SK-N-SH (cell line): ENCODE results near the gene RASA1. TPM values are rescaled to one million over a fixed set of nuclear protein-coding genes. Genes with fewer than 3 reads are reported as not detected.

Experiments
- CTCF ChIA-PET: fragments of 300-600, 350-600 bp; formaldehyde crosslinking; extraction: SDS; loops from one replicate; lab custom pipeline; 2021; lab: Yijun Ruan, JAX
- POLR2A ChIA-PET: fragments of 350-600 bp; sonication (Branson Sonifier 250); formaldehyde crosslinking; extraction: SDS; loops from one replicate; lab custom pipeline; 2020; ENCODE audit warnings: antibody characterized with exemption, inconsistent platforms; lab: Yijun Ruan, JAX
- DNase-seq: peaks from one replicate; pipeline ENCODE4 v3.0.0; 2012
- H2AFZ ChIP-seq: fragments of 200-600 bp; sonication (generic); 2 replicates; pipeline ENCODE4 v1.8.1; 2016; ENCODE audit warnings: antibody characterized with exemption, mild to moderate bottlenecking, low read depth
- H3F3A ChIP-seq: fragments of 200-600 bp; sonication (generic); replicated peaks from 2 replicates; pipeline ENCODE3; 2016; ENCODE audit warnings: antibody characterized with exemption, mild to moderate bottlenecking; ENCODE audit not compliant: insufficient read depth
- H3K27ac ChIP-seq, 2 experiments: fragments of 200-500 bp in 1 of 2; fragments of 200-600 bp in 1 of 2; sonication (Bioruptor generic) in 1 of 2; sonication (generic), shearing (Covaris generic) in 1 of 2; 2 replicates each; pipeline versions ENCODE4 v1.5.1 to v1.6.1; 2014 to 2016; ENCODE audit warnings: low read depth in 2 of 2, inconsistent platforms in 1 of 2, low read length in 1 of 2, mild to moderate bottlenecking in 1 of 2, mixed read lengths in 1 of 2
- H3K27me3 ChIP-seq: fragments of 200-600 bp; sonication (generic), shearing (Covaris generic); 2 replicates; pipeline ENCODE4 v1.6.1; 2016; ENCODE audit warnings: mixed run types; ENCODE audit not compliant: insufficient read depth
- H3K36me3 ChIP-seq, 2 experiments: fragments of 200-500 bp in 1 of 2; fragments of 200-600 bp in 1 of 2; sonication (Bioruptor generic) in 1 of 2; sonication (generic) in 1 of 2; replicated peaks in 1 of 2; 2 replicates each; pipeline versions ENCODE3 to v1.5.1; 2014 to 2016; ENCODE audit warnings: low read length in 1 of 2, mild to moderate bottlenecking in 1 of 2; ENCODE audit not compliant: insufficient read depth in 2 of 2, control insufficient read depth in 1 of 2
- H3K4me1 ChIP-seq, 2 experiments: fragments of 200-500 bp in 1 of 2; fragments of 200-600 bp in 1 of 2; sonication (Bioruptor generic) in 1 of 2; sonication (generic), shearing (Covaris generic) in 1 of 2; 2 replicates each; pipeline versions ENCODE4 v1.5.1 to v1.6.1; 2014 to 2016; ENCODE audit warnings: low read depth in 1 of 2, low read length in 1 of 2, mixed run types in 1 of 2; ENCODE audit not compliant: insufficient read depth in 2 of 2, control insufficient read depth in 1 of 2
- H3K4me2 ChIP-seq: fragments of 200-600 bp; sonication (generic), shearing (Covaris generic); 2 replicates; pipeline ENCODE4 v1.6.1; 2017; ENCODE audit warnings: mixed run types
- H3K4me3 ChIP-seq, 2 experiments: fragments of 200-500 bp in 1 of 2; fragments of 200-600 bp in 1 of 2; sonication (Bioruptor generic) in 1 of 2; sonication (generic), shearing (Covaris generic) in 1 of 2; 2 replicates each; pipeline versions ENCODE4 v1.5.1 to v1.8.1; 2014 to 2016; ENCODE audit warnings: low read depth in 2 of 2, inconsistent platforms in 1 of 2, low read length in 1 of 2, mild to moderate bottlenecking in 1 of 2, mixed read lengths in 1 of 2, moderate library complexity in 1 of 2
- H3K79me2 ChIP-seq: fragments of 200-600 bp; sonication (generic); 2 replicates; pipeline ENCODE4 v1.8.1; 2017; ENCODE audit warnings: mild to moderate bottlenecking; ENCODE audit not compliant: insufficient read depth
- H3K9ac ChIP-seq: fragments of 200-600 bp; sonication (generic); 2 replicates; pipeline ENCODE4 v1.6.1; 2017; ENCODE audit warnings: mixed run types
- H3K9me2 ChIP-seq: fragments of 200-600 bp; sonication (generic); 2 replicates; pipeline ENCODE4 v1.6.1; 2017; ENCODE audit warnings: mixed run types
- H3K9me3 ChIP-seq: fragments of 200-600 bp; sonication (generic); 2 replicates; pipeline ENCODE4 v1.6.1; 2017; ENCODE audit warnings: mixed run types, mild to moderate bottlenecking, moderate library complexity
- H4K20me1 ChIP-seq: fragments of 200-600 bp; sonication (generic); 2 replicates; pipeline ENCODE4 v1.6.1; 2017; ENCODE audit warnings: mild to moderate bottlenecking, mixed run types; ENCODE audit not compliant: insufficient read depth
- FOXM1 ChIP-seq: IDR thresholded peaks from 2 replicates; pipeline ENCODE4 v1.4.0; 2012; ENCODE audit warnings: low read depth, mild to moderate bottlenecking
- MXI1 ChIP-seq: IDR thresholded peaks from 2 replicates; pipeline ENCODE4 v1.6.1; 2012; ENCODE audit warnings: mild to moderate bottlenecking, low read depth, low read length, improper control_type of control experiment
- NFIC ChIP-seq: IDR thresholded peaks from 2 replicates; pipeline ENCODE4 v1.4.0; 2012; ENCODE audit warnings: borderline replicate concordance
- RAD21 ChIP-seq: IDR thresholded peaks from 2 replicates; pipeline ENCODE4 v1.6.1; 2012; ENCODE audit warnings: mild to moderate bottlenecking, low read length
- RCOR1 ChIP-seq: fragments of 150-350 bp; IDR thresholded peaks from 2 replicates; pipeline ENCODE4 v1.6.1; 2017; ENCODE audit warnings: antibody characterized with exemption, low read length
- RXRA ChIP-seq: IDR thresholded peaks from 2 replicates; pipeline ENCODE4 v1.4.0; 2012; ENCODE audit warnings: low read depth, mild to moderate bottlenecking, borderline replicate concordance
- SMC3 ChIP-seq: IDR thresholded peaks from 2 replicates; pipeline ENCODE4 v1.6.1; 2012; ENCODE audit warnings: low read depth, low read length, improper control_type of control experiment
- TAF1 ChIP-seq: IDR thresholded peaks from 2 replicates; pipeline ENCODE4 v1.6.1; 2012; ENCODE audit warnings: low read depth, mild to moderate bottlenecking, low read length, moderate library complexity, borderline replicate concordance
- TEAD4 ChIP-seq: IDR thresholded peaks from 2 replicates; pipeline ENCODE4 v1.4.0; 2012; ENCODE audit warnings: mild to moderate bottlenecking, borderline replicate concordance; ENCODE audit not compliant: insufficient read depth
- YY1 ChIP-seq: IDR thresholded peaks from 2 replicates; pipeline ENCODE4 v1.4.0; 2012; ENCODE audit warnings: low read depth, mild to moderate bottlenecking
- WGBS: methylation state at CpG from one replicate; pipeline ENCODE4 v1.1.6; 2017; ENCODE audit warnings: low lambda C conversion rate; 5-methylcytosine and 5-hydroxymethylcytosine counted together
- polyA plus RNA-seq, 3 experiments: library from polyadenylated mRNA; depleted of rRNA; stranded (reverse); fragments of >200 nt; gene quantifications; 2 replicates each; pipeline ENCODE4 v1.2.3, GENCODE V29; 2012
- TF ChIP-seq, protein P1 (sequence below): fragments of 150-350 bp; IDR thresholded peaks from 2 replicates; pipeline ENCODE4 v1.6.1; 2016; ENCODE audit warnings: mild to moderate bottlenecking, low read depth, low read length
- TF ChIP-seq, protein P2 (sequence below): IDR thresholded peaks from 2 replicates; pipeline ENCODE4 v1.4.0; 2012; ENCODE audit warnings: low read depth
- TF ChIP-seq, protein P3 (sequence below): IDR thresholded peaks from 2 replicates; pipeline ENCODE4 v1.4.0; 2012; ENCODE audit warnings: low read depth, borderline replicate concordance
- TF ChIP-seq, protein P4 (sequence below): IDR thresholded peaks from 2 replicates; pipeline ENCODE4 v1.4.0; 2012; ENCODE audit warnings: low read depth, borderline replicate concordance

Gene RASA1
- polyA plus RNA-seq, 1 of the 3 experiments (the other 2 are of a cell fraction): 49.1 TPM

DNA sequence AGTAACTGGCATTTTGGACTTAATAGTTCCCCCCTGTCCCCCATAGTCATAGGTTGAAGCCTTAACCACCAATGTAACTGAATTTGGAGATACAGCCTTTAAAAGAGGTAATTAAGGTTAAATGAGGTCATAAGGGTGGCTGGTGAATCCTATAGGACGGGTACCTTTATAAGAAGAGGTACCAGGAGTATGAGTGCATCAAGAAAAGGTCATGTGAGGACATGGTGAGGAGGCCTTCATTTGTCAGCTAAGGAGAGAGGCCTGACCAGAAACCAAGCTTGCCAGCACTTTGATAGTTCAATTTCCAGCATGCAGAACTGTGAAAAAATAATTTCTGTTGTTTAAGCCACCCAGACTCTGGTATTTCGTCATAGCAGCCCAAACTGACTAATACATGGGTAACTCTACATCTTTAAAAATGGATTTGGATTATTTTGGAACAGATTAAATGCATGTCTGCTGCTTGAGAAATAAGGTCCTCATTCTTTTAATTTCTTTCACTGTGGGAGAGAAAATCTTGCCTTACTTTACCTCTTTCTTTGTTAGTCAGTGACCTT, 9.7 kb downstream of the RASA1 start (continued):
- TF ChIP-seq, protein P1, sequence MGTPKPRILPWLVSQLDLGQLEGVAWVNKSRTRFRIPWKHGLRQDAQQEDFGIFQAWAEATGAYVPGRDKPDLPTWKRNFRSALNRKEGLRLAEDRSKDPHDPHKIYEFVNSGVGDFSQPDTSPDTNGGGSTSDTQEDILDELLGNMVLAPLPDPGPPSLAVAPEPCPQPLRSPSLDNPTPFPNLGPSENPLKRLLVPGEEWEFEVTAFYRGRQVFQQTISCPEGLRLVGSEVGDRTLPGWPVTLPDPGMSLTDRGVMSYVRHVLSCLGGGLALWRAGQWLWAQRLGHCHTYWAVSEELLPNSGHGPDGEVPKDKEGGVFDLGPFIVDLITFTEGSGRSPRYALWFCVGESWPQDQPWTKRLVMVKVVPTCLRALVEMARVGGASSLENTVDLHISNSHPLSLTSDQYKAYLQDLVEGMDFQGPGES: no peak
- TF ChIP-seq NFIC (no peak), MXI1 (no peak), SMC3 (no peak)
- TF ChIP-seq, protein P2, sequence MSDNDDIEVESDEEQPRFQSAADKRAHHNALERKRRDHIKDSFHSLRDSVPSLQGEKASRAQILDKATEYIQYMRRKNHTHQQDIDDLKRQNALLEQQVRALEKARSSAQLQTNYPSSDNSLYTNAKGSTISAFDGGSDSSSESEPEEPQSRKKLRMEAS: no peak

DNA sequence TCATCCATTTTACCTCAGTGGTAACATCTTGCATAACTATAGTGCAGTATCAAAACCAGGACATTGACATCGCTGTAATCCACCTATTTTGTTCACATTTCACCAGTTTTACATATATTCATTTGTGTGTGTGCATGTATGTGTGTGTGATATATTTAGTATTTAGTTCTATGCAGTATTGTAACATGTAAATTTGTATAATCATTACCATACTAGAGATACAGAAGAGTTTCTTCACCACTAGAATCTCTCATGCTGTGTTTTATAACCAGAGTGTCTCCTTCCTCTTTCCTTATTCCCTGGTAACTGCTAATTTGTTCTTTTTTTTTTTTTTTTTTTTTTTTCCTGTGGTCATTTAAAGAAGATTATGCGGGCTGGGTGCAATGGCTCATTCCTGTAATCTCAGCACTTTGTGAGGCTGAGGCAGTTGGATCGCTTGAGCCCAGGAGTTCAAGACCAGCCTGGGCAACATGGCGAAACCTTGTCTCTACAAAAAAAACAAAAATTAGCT, 11.0 kb downstream of the RASA1 start:
- no peak overlapping the region for H3K27ac ChIP-seq
- no peaks in the 10 kb centered on the region for H3K27me3 ChIP-seq
- no peak overlapping the region for H3K4me2 ChIP-seq
- H3K4me1 ChIP-seq: peaks cover 0 to 7% of the 10 kb centered on the region in 2 experiments; a peak in 2 of 4 replicates
- no peak overlapping the region for H3K9ac ChIP-seq
- H3K36me3 ChIP-seq: peaks cover 0 to 42% of the 10 kb centered on the region in 2 experiments
- peaks cover 81% of the 10 kb centered on the region for H4K20me1 ChIP-seq
- DNase-seq: no peak
- no peaks in the 10 kb centered on the region for H3K9me2 ChIP-seq
- H3K4me3 ChIP-seq: no peak overlapping the region
- no peak overlapping the region for H2AFZ ChIP-seq
- H3F3A ChIP-seq: peaks cover 11% of the 10 kb centered on the region
- H3K79me2 ChIP-seq: peaks cover 100% of the 10 kb centered on the region
- ChIA-PET CTCF (no interaction called here), POLR2A (no interaction called here)
- TF ChIP-seq RAD21 (no peak), NFIC (no peak), TEAD4 (no peak), FOXM1 (no peak), RCOR1 (no peak), TAF1 (no peak), YY1 (no peak), RXRA (no peak)
- TF ChIP-seq, protein P3, sequence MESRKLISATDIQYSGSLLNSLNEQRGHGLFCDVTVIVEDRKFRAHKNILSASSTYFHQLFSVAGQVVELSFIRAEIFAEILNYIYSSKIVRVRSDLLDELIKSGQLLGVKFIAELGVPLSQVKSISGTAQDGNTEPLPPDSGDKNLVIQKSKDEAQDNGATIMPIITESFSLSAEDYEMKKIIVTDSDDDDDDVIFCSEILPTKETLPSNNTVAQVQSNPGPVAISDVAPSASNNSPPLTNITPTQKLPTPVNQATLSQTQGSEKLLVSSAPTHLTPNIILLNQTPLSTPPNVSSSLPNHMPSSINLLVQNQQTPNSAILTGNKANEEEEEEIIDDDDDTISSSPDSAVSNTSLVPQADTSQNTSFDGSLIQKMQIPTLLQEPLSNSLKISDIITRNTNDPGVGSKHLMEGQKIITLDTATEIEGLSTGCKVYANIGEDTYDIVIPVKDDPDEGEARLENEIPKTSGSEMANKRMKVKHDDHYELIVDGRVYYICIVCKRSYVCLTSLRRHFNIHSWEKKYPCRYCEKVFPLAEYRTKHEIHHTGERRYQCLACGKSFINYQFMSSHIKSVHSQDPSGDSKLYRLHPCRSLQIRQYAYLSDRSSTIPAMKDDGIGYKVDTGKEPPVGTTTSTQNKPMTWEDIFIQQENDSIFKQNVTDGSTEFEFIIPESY: no peak
- TF ChIP-seq, protein P4, sequence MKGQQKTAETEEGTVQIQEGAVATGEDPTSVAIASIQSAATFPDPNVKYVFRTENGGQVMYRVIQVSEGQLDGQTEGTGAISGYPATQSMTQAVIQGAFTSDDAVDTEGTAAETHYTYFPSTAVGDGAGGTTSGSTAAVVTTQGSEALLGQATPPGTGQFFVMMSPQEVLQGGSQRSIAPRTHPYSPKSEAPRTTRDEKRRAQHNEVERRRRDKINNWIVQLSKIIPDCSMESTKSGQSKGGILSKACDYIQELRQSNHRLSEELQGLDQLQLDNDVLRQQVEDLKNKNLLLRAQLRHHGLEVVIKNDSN: no peak
- TF ChIP-seq, protein P2: no peak
- TF ChIP-seq, protein P1: no peak
- TF ChIP-seq, all 33 proteins: peak for 0
- WGBS: 96% methylated on average over 4 of the region's 4 CpGs
- H3K9me3 ChIP-seq: no peaks in the 10 kb centered on the region
